ENCODE results near the gene ZFP92.
"Not testable (repeated sequence)": the region's sequence is repeated elsewhere in the genome, so short reads cannot be mapped to it uniquely, and the experiment has no call there.

ZFP92 gene

GRCh38 chrX:153398275-153398960 is 12.9 kb upstream of the ZFP92 start:
- Histone ChIP-seq H3K9me2 (replicated peaks; ENCODE audit: insufficient read depth, low read length) (no peaks in the 10 kb centered on the region), H3K27me3 (replicated peaks; ENCODE audit: insufficient read depth, low read length) (peaks cover 5% of the 10 kb centered on the region), H3K4me1 (ENCODE audit: low read length) (no peaks in the 10 kb centered on the region; the same call in 1 of the 2 replicates), H3K4me3 (ENCODE audit: low read length) (no peak overlapping the region), H3F3A (ENCODE audit: insufficient read depth, low read length) (no peaks in the 10 kb centered on the region), H2AFZ (ENCODE audit: low read length) (no peak overlapping the region), H3K4me2 (ENCODE audit: low read depth, low read length) (no peak overlapping the region), H3K79me2 (ENCODE audit: low read length) (no peaks in the 10 kb centered on the region), H4K20me1 (ENCODE audit: insufficient read depth, low read length) (no peaks in the 10 kb centered on the region), H3K9me3 (replicated peaks; ENCODE audit: insufficient read depth, low read length) (no peaks in the 10 kb centered on the region), H3K9ac (ENCODE audit: low read length) (no peak overlapping the region), H3K36me3 (replicated peaks; ENCODE audit: insufficient read depth, low read length) (no peaks in the 10 kb centered on the region), H3K27ac (ENCODE audit: low read length) (no peak overlapping the region)
- DNase-seq = no peak
- TF ChIP-seq EZH2 (optimal IDR thresholded peaks at IDR 0.05; ENCODE audit: low read depth, low read length) (no peak), EZH2phosphoT487 (IDR thresholded peaks at IDR 0.05; ENCODE audit: low read length) (no peak)
- TF ChIP-seq, protein P1, sequence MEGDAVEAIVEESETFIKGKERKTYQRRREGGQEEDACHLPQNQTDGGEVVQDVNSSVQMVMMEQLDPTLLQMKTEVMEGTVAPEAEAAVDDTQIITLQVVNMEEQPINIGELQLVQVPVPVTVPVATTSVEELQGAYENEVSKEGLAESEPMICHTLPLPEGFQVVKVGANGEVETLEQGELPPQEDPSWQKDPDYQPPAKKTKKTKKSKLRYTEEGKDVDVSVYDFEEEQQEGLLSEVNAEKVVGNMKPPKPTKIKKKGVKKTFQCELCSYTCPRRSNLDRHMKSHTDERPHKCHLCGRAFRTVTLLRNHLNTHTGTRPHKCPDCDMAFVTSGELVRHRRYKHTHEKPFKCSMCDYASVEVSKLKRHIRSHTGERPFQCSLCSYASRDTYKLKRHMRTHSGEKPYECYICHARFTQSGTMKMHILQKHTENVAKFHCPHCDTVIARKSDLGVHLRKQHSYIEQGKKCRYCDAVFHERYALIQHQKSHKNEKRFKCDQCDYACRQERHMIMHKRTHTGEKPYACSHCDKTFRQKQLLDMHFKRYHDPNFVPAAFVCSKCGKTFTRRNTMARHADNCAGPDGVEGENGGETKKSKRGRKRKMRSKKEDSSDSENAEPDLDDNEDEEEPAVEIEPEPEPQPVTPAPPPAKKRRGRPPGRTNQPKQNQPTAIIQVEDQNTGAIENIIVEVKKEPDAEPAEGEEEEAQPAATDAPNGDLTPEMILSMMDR (IDR thresholded peaks at IDR 0.05; ENCODE audit: low read length) = no peak

GRCh38 chrX:153400146-153401132 is 10.8 kb upstream of the ZFP92 start:
- Histone ChIP-seq H3F3A (ENCODE audit: insufficient read depth, low read length) (no peaks in the 10 kb centered on the region), H3K36me3 (replicated peaks; ENCODE audit: insufficient read depth, low read length) (no peaks in the 10 kb centered on the region), H3K4me1 (ENCODE audit: low read length) (no peaks in the 10 kb centered on the region; the same call in 1 of the 2 replicates), H3K9me2 (replicated peaks; ENCODE audit: insufficient read depth, low read length) (no peaks in the 10 kb centered on the region), H3K27me3 (replicated peaks; ENCODE audit: insufficient read depth, low read length) (peaks cover 11% of the 10 kb centered on the region), H4K20me1 (ENCODE audit: insufficient read depth, low read length) (no peaks in the 10 kb centered on the region), H3K27ac (ENCODE audit: low read length) (no peak overlapping the region), H3K9me3 (replicated peaks; ENCODE audit: insufficient read depth, low read length) (no peaks in the 10 kb centered on the region), H3K79me2 (ENCODE audit: low read length) (no peaks in the 10 kb centered on the region), H3K4me2 (ENCODE audit: low read depth, low read length) (peak overlapping the region; percentile 37), H3K4me3 (ENCODE audit: low read length) (no peak overlapping the region), H3K9ac (ENCODE audit: low read length) (no peak overlapping the region), H2AFZ (ENCODE audit: low read length) (no peak overlapping the region)
- DNase-seq = peak; percentile 48
- no peak for TF ChIP-seq EZH2 (optimal IDR thresholded peaks at IDR 0.05; ENCODE audit: low read depth, low read length)
- TF ChIP-seq, protein P1 (IDR thresholded peaks at IDR 0.05; ENCODE audit: low read length) = peak; percentile 97
- no peak for TF ChIP-seq EZH2phosphoT487 (IDR thresholded peaks at IDR 0.05; ENCODE audit: low read length)

DNA sequence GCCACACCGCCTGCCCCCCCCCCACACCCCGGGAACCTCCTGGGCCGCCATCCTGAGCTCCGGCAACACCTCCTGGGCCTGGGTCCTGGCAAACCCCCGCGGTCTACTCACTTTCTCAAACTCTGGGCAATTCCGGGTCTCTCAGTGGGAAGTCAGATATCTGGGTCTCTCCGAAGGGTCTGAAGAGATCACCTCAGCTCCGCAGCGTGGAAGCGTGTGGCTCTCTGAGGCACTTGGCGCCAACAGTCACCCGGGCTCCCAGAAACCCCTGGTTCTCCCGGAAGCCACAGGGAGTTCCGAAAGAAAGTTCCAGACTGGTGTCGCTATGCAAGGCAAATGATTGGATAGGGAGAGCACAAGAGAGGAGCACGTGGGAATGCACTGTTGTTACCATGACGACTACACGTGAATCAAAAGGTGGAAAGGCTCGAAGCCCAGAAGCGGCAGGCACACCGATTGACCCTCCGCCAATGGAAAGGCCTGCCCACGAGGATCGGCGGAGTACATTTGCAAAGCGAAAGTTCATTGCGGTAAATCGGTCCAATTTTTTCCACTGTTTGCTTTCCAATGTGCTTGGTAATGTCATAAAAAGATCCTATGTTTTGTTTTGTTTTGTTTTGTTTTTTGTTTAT is 10.0 kb upstream of the ZFP92 start, which contains the start of gene PNMA6E:
Gene PNMA6E (minus strand): TSS at position 218 of the 632 bp plus-strand sequence. CDS start 2,501 bp downstream, outside the sequence.
- Histone ChIP-seq H2AFZ (ENCODE audit: low read length) (no peak within 1 kb of the TSS), H3K27me3 (replicated peaks; ENCODE audit: insufficient read depth, low read length) (peaks cover 18% of the 10 kb centered on the region), H3K36me3 (replicated peaks; ENCODE audit: insufficient read depth, low read length) (no peaks in the 10 kb centered on the region), H3K4me2 (ENCODE audit: low read depth, low read length) (peak within 1 kb of the TSS; percentile 37; the same call in 1 of the 2 replicates), H3K4me1 (ENCODE audit: low read length) (no peaks in the 10 kb centered on the region; the same call in 1 of the 2 replicates), H3K79me2 (ENCODE audit: low read length) (no peaks in the 10 kb centered on the region), H3K27ac (ENCODE audit: low read length) (no peak within 1 kb of the TSS), H3K9me2 (replicated peaks; ENCODE audit: insufficient read depth, low read length) (no peaks in the 10 kb centered on the region), H3K9ac (ENCODE audit: low read length) (no peak within 1 kb of the TSS), H3F3A (ENCODE audit: insufficient read depth, low read length) (no peaks in the 10 kb centered on the region), H4K20me1 (ENCODE audit: insufficient read depth, low read length) (no peaks in the 10 kb centered on the region), H3K9me3 (replicated peaks; ENCODE audit: insufficient read depth, low read length) (no peaks in the 10 kb centered on the region), H3K4me3 (ENCODE audit: low read length) (no peak within 1 kb of the TSS)
- no peak for DNase-seq
- TF ChIP-seq, protein P1 (IDR thresholded peaks at IDR 0.05; ENCODE audit: low read length) = no peak
- TF ChIP-seq EZH2 (optimal IDR thresholded peaks at IDR 0.05; ENCODE audit: low read depth, low read length) (no peak), EZH2phosphoT487 (IDR thresholded peaks at IDR 0.05; ENCODE audit: low read length) (no peak)

GRCh38 chrX:153404333-153404732 is 6.9 kb upstream of the ZFP92 start:
- H4K20me1 ChIP-seq (ENCODE audit: insufficient read depth, low read length) = not testable (repeated sequence)

More at GRCh38 chrX:153404333-153404732, 6.9 kb upstream of the ZFP92 start:
- H3F3A ChIP-seq (ENCODE audit: insufficient read depth, low read length); H3K36me3 ChIP-seq (replicated peaks; ENCODE audit: insufficient read depth, low read length); H3K9me2 ChIP-seq (replicated peaks; ENCODE audit: insufficient read depth, low read length); DNase-seq; H3K27ac ChIP-seq (ENCODE audit: low read length); H3K4me2 ChIP-seq (ENCODE audit: low read depth, low read length); H2AFZ ChIP-seq (ENCODE audit: low read length); H3K9me3 ChIP-seq (replicated peaks; ENCODE audit: insufficient read depth, low read length); H3K4me1 ChIP-seq (ENCODE audit: low read length); H3K79me2 ChIP-seq (ENCODE audit: low read length); H3K9ac ChIP-seq (ENCODE audit: low read length); H3K4me3 ChIP-seq (ENCODE audit: low read length): not testable (repeated sequence)
- H3K27me3 ChIP-seq (replicated peaks; ENCODE audit: insufficient read depth, low read length) = peaks cover 24% of the 10 kb centered on the region

Measured in MM.1S (cell line).